Neural cell (in vitro differentiated cells): ENCODE measurements around the gene NEBL.

Source experiments
- EP300 ChIP-seq: fragments of 450-650 bp; conservative IDR thresholded peaks from 2 replicates; pipeline ENCODE4 v1.6.1; 2014; ENCODE audit warnings: antibody characterized with exemption, mild to moderate bottlenecking, moderate library complexity; ENCODE audit not compliant: poor library complexity, severe bottlenecking
- EZH2 ChIP-seq: fragments of 200-600, 300-800 bp; shearing (Covaris generic), sonication (generic); IDR thresholded peaks from 2 replicates; pipeline ENCODE4 v1.6.1; 2014; ENCODE audit warnings: antibody characterized with exemption, low read length, borderline replicate concordance, mild to moderate bottlenecking; ENCODE audit not compliant: insufficient read depth, poor library complexity, severe bottlenecking
- MXI1 ChIP-seq: fragments of 450-650 bp; conservative IDR thresholded peaks from 2 replicates; pipeline ENCODE4 v1.6.1; 2014; ENCODE audit warnings: antibody characterized with exemption, mild to moderate bottlenecking; ENCODE audit not compliant: poor library complexity, severe bottlenecking
- POLR2AphosphoS5 ChIP-seq: IDR thresholded peaks from 2 replicates; pipeline ENCODE4 v1.6.1; 2012
- RAD21 ChIP-seq: fragments of 450-650 bp; conservative IDR thresholded peaks from 2 replicates; pipeline ENCODE4 v1.6.1; 2014; ENCODE audit warnings: antibody characterized with exemption, mild to moderate bottlenecking, moderate library complexity
- TF ChIP-seq, protein P1 (sequence below): fragments of 450-650 bp; IDR thresholded peaks from 2 replicates; pipeline ENCODE4 v1.5.1; 2014; ENCODE audit warnings: antibody characterized with exemption, mild to moderate bottlenecking, moderate library complexity; ENCODE audit not compliant: poor library complexity, severe bottlenecking

DNA sequence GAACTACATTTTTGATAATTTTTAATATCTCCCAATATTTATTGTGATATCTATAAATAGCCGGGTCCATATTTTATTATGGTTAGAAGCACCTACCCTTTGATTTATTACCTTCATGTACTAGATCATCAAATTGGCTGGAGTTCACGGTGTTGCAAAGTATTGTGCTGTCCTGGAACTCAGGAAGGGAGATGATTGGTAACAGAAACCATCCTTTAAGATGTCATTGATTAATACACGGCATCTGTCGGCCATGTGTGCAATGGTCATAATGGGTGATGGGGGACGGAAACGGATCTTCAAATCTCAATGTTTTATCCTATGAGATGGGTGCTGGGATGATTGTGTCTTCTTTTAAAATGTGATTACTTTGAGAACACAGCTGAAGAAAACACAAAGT lies 157.0 kb downstream of the NEBL start:
- TF ChIP-seq EP300 (no peak), POLR2AphosphoS5 (no peak), RAD21 (no peak), MXI1 (no peak), EZH2 (no peak)
- TF ChIP-seq, protein P1, sequence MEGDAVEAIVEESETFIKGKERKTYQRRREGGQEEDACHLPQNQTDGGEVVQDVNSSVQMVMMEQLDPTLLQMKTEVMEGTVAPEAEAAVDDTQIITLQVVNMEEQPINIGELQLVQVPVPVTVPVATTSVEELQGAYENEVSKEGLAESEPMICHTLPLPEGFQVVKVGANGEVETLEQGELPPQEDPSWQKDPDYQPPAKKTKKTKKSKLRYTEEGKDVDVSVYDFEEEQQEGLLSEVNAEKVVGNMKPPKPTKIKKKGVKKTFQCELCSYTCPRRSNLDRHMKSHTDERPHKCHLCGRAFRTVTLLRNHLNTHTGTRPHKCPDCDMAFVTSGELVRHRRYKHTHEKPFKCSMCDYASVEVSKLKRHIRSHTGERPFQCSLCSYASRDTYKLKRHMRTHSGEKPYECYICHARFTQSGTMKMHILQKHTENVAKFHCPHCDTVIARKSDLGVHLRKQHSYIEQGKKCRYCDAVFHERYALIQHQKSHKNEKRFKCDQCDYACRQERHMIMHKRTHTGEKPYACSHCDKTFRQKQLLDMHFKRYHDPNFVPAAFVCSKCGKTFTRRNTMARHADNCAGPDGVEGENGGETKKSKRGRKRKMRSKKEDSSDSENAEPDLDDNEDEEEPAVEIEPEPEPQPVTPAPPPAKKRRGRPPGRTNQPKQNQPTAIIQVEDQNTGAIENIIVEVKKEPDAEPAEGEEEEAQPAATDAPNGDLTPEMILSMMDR = no peak
